DOHH2 (cell line): ENCODE data around the gene SAA1.

ENCODE experiments used
- CTCF ChIP-seq: fragments of 200-600 bp; sonication (generic); IDR thresholded peaks from one replicate; pipeline ENCODE4 v1.5.1; 2014; ENCODE audit warnings: antibody characterized with exemption, mild to moderate bottlenecking, low read depth, low read length; ENCODE audit not compliant: poor library complexity, severe bottlenecking
- EZH2phosphoT487 ChIP-seq: fragments of 200-600 bp; sonication (generic); IDR thresholded peaks from 2 replicates; pipeline ENCODE4 v1.6.1; 2017; ENCODE audit warnings: borderline replicate concordance, mild to moderate bottlenecking, antibody characterized with exemption, low read length, moderate library complexity, mixed read lengths

- TF ChIP-seq CTCF (no peak), EZH2phosphoT487 (no peak)
Measured at GRCh38 chr11:18254781-18255361, 11.2 kb upstream of the SAA1 start.
